K562 (cell line): ENCODE measurements around the gene TBATA. TPM values are rescaled to one million over a fixed set of nuclear protein-coding genes. Genes with fewer than 3 reads are reported as not detected.
A peak's percentile ranks its signal among the peaks of the same experiment; 100 is the strongest.

Experiments used
- CCNT2 ChIP-seq: IDR thresholded peaks from 2 replicates; pipeline ENCODE4 v1.6.1; 2011; ENCODE audit warnings: borderline replicate concordance, low read depth, mild to moderate bottlenecking, moderate library complexity, mixed read lengths, low read length; ENCODE audit not compliant: insufficient read length; ENCODE audit errors: extremely low read depth
- CHD7 ChIP-seq: fragments of 200-600 bp; sonication (generic); IDR thresholded peaks from one replicate; pipeline ENCODE4 v1.6.1; 2012; ENCODE audit warnings: mild to moderate bottlenecking, low read depth, low read length, inconsistent platforms
- KAT8 ChIP-seq: fragments of 450-650 bp; IDR thresholded peaks from 2 replicates; pipeline ENCODE4 v1.6.1; 2016; ENCODE audit warnings: low read depth, mild to moderate bottlenecking
- L3MBTL2 ChIP-seq: fragments of 450-650 bp; IDR thresholded peaks from 2 replicates; pipeline ENCODE4 v1.6.1; 2016; ENCODE audit warnings: mild to moderate bottlenecking, moderate library complexity
- NCOA1 ChIP-seq: fragments of 450-650 bp; IDR thresholded peaks from 2 replicates; pipeline ENCODE4 v1.6.1; 2016; ENCODE audit warnings: low read depth
- NFATC3 ChIP-seq: fragments of 450-650 bp; IDR thresholded peaks from 2 replicates; pipeline ENCODE4 v1.6.1; 2017; ENCODE audit warnings: mild to moderate bottlenecking
- NFRKB ChIP-seq: fragments of 450-650 bp; IDR thresholded peaks from 2 replicates; pipeline ENCODE4 v1.6.1; 2016; ENCODE audit warnings: low read depth
- SMAD2 ChIP-seq: fragments of 150-350 bp; IDR thresholded peaks from 2 replicates; pipeline ENCODE4 v1.6.1; 2014; ENCODE audit warnings: low read depth, mild to moderate bottlenecking, low read length
- U2AF1 ChIP-seq: fragments of 200-400 bp; formaldehyde crosslinking; optimal IDR thresholded peaks from 2 replicates; pipeline ENCODE3; 2017; ENCODE audit warnings: mild to moderate bottlenecking, low read depth, low read length, moderate library complexity
- ZBED1 ChIP-seq: IDR thresholded peaks from 2 replicates; pipeline ENCODE4 v1.6.1; 2014
- ZBTB33 ChIP-seq: sonication (generic); formaldehyde crosslinking; IDR thresholded peaks from 2 replicates; pipeline ENCODE4 v1.8.1; 2023; ENCODE audit warnings: mild to moderate bottlenecking, missing genetic modification reagents
- ZNF212 ChIP-seq: fragments of 450-650 bp; formaldehyde crosslinking; IDR thresholded peaks from 2 replicates; pipeline ENCODE4 v1.4.0; 2020; ENCODE audit warnings: mild to moderate bottlenecking
- ZNF282 ChIP-seq: sonication (generic); formaldehyde crosslinking; IDR thresholded peaks from 2 replicates; pipeline ENCODE4 v1.8.1; 2023; ENCODE audit warnings: missing genetic modification reagents
- ZNF398 ChIP-seq: fragments of 250-450 bp; sonication (Bioruptor Pico); IDR thresholded peaks from 2 replicates; pipeline ENCODE4 v1.8.0; 2021; ENCODE audit warnings: moderate library complexity, mild to moderate bottlenecking, inconsistent platforms
- ZNF77 ChIP-seq: fragments of 250-450 bp; sonication (Bioruptor Pico); IDR thresholded peaks from 2 replicates; pipeline ENCODE4 v1.5.0; 2020
- polyA plus RNA-seq, 8 experiments: library from polyadenylated mRNA; depleted of rRNA in 4 of 8; stranded (reverse) in 5 of 8; unstranded in 3 of 8; fragments of >200 nt; fragmentation: Nextera tagmentation in 2 of 8; fragmentation: Illumina TruSeq in 1 of 8; extraction: Ambion mirVana in 2 of 8; extraction: Trizol in 1 of 8; gene quantifications; 2 replicates each; pipeline versions ENCODE4 v1.2.1 to v1.2.3, GENCODE V29; 2011 to 2014; ENCODE audit warnings: inconsistent platforms in 1 of 8, missing spikeins in 1 of 8
- total RNA-seq, 7 experiments: library from RNA; depleted of rRNA in 6 of 7; stranded (reverse); fragments of >200 nt in 6 of 7; fragmentation: Illumina TruSeq in 2 of 7; extraction: Trizol in 2 of 7; gene quantifications; 2 replicates each; pipeline versions ENCODE4 v1.2.1 to v1.2.3, GENCODE V29; 2011 to 2021; ENCODE audit warnings: low replicate concordance in 1 of 7

Gene TBATA
- total and polyA plus RNA-seq, 9 of the 15 experiments (the other 6 are each of a cell fraction or from before 2014, with no cell fraction given), result not detected

- TF ChIP-seq KAT8, result no peak
- TF ChIP-seq CCNT2, result no peak
- TF ChIP-seq NCOA1, result no peak
- TF ChIP-seq ZBTB33 (CRISPR knock-in tag), result 0 out of 2 replicates have a peak, but pooled peaks have one; percentile 46
- no peak for TF ChIP-seq NFRKB
- no peak for TF ChIP-seq ZBED1
- TF ChIP-seq CHD7, result no peak
- no peak for TF ChIP-seq SMAD2
- TF ChIP-seq ZNF212, result no peak
- TF ChIP-seq L3MBTL2, result peak; percentile 41; the same call in 1 of the 2 replicates
- no peak for TF ChIP-seq NFATC3
- TF ChIP-seq ZNF77 (CRISPR knock-in tag), result no peak
- no peak for TF ChIP-seq ZNF398 (CRISPR knock-in tag)
- no peak for TF ChIP-seq ZNF282 (CRISPR knock-in tag)
- TF ChIP-seq U2AF1, result no peak
These were observed 25.4 kb downstream of the TBATA start (continued) for GRCh38 chr10:70759781-70760180.
